Keratinocyte (primary cell): ENCODE results near the gene C20orf202. TPM values are rescaled to one million over a fixed set of nuclear protein-coding genes. Genes with fewer than 3 reads are reported as not detected.

Experiments
- DNase-seq: peaks from one replicate; pipeline ENCODE4 v3.0.0-alpha.2; 2011; ENCODE audit warnings: low read depth, missing footprints, low spot score
- FAIRE-seq: peaks from 2 replicates; lab custom pipeline; 2011; peaks lifted over from hg19 to GRCh38; lab: Jason Lieb, UNC
- H2AFZ ChIP-seq: 2 replicates; pipeline ENCODE4 v1.6.0; 2012; ENCODE audit warnings: low read length, control low read depth, inconsistent platforms; ENCODE audit not compliant: control insufficient read depth
- H3K27ac ChIP-seq: 2 replicates; pipeline ENCODE4 v1.5.1; 2011; ENCODE audit warnings: low read length; ENCODE audit not compliant: control insufficient read depth, insufficient read depth
- H3K27me3 ChIP-seq: 3 replicates; pipeline ENCODE4 v1.6.0; 2011; ENCODE audit warnings: low read length; ENCODE audit not compliant: control insufficient read depth, insufficient read depth; ENCODE audit errors: extremely low read depth
- H3K36me3 ChIP-seq, 2 experiments: 2 replicates in 1 of 2; 3 replicates in 1 of 2; pipeline ENCODE4 v1.5.1; 2011; ENCODE audit warnings: low read length in 2 of 2, mild to moderate bottlenecking in 1 of 2; ENCODE audit not compliant: control insufficient read depth in 2 of 2, insufficient read depth in 2 of 2; ENCODE audit errors: extremely low read depth in 1 of 2
- H3K4me1 ChIP-seq: 3 replicates; pipeline ENCODE4 v1.5.1; 2011; ENCODE audit warnings: low read length; ENCODE audit not compliant: control insufficient read depth, insufficient read depth; ENCODE audit errors: extremely low read depth
- H3K4me2 ChIP-seq: 3 replicates; pipeline ENCODE4 v1.6.0; 2011; ENCODE audit warnings: low read depth, low read length; ENCODE audit not compliant: control insufficient read depth, insufficient read depth; ENCODE audit errors: extremely low read depth
- H3K4me3 ChIP-seq, 3 experiments: fragments of 200-600 bp in 1 of 3; sonication (generic) in 1 of 3; 2 replicates in 2 of 3; 3 replicates in 1 of 3; pipeline ENCODE4 v1.5.1; 2011 to 2016; ENCODE audit warnings: low read length in 3 of 3, mild to moderate bottlenecking in 3 of 3, control low read depth in 2 of 3, inconsistent platforms in 1 of 3, low read depth in 1 of 3, mixed read lengths in 1 of 3, mixed run types in 1 of 3, moderate library complexity in 1 of 3; ENCODE audit not compliant: control insufficient read depth in 2 of 3, insufficient read depth in 2 of 3; ENCODE audit errors: extremely low read depth in 1 of 3
- H3K79me2 ChIP-seq: 2 replicates; pipeline ENCODE4 v1.6.0; 2012; ENCODE audit warnings: low read length; ENCODE audit not compliant: control insufficient read depth, insufficient read depth
- H3K9ac ChIP-seq: 3 replicates; pipeline ENCODE4 v1.6.0; 2011; ENCODE audit warnings: low read length; ENCODE audit not compliant: control insufficient read depth, insufficient read depth; ENCODE audit errors: extremely low read depth
- H3K9me1 ChIP-seq: 3 replicates; pipeline ENCODE4 v1.6.0; 2011; ENCODE audit warnings: low read length; ENCODE audit not compliant: control insufficient read depth, insufficient read depth; ENCODE audit errors: extremely low read depth
- H3K9me3 ChIP-seq: 2 replicates; pipeline ENCODE4 v1.5.1; 2012; ENCODE audit warnings: low read depth, low read length; ENCODE audit not compliant: control insufficient read depth
- H4K20me1 ChIP-seq: 3 replicates; pipeline ENCODE4 v1.6.0; 2011; ENCODE audit warnings: low read length; ENCODE audit not compliant: control insufficient read depth, insufficient read depth; ENCODE audit errors: extremely low read depth
- CTCF ChIP-seq, 3 experiments: IDR thresholded peaks in 1 of 3; conservative IDR thresholded peaks in 1 of 3; optimal IDR thresholded peaks in 1 of 3; 2 replicates in 2 of 3; 3 replicates in 1 of 3; pipeline versions ENCODE3 to v1.5.1; 2011; ENCODE audit warnings: low read length in 3 of 3, mild to moderate bottlenecking in 3 of 3, moderate library complexity in 2 of 3, control low read depth in 1 of 3, inconsistent platforms in 1 of 3; ENCODE audit not compliant: insufficient read depth in 2 of 3; ENCODE audit errors: extremely low read depth in 1 of 3
- EZH2 ChIP-seq: IDR thresholded peaks from one replicate; pipeline ENCODE4 v1.6.1; 2012; ENCODE audit warnings: inconsistent platforms, mild to moderate bottlenecking, low read length, moderate library complexity
- dilution Hi-C: fragments of 300-500 bp; cut with MboI; formaldehyde crosslinking; loops from one replicate; pipeline ENCODE4 v1.7.0; 2020; ENCODE audit warnings: low sequenced_read_pairs; ENCODE audit not compliant: extremely low pct_ligation_motif_present
- polyA plus RNA-seq, 5 experiments: library from polyadenylated mRNA; depleted of rRNA in 3 of 5; stranded (reverse) in 3 of 5; stranded (forward) in 1 of 5; unstranded in 1 of 5; fragments of >200 nt; gene quantifications; 1 replicate in 1 of 5; 2 replicates in 3 of 5; 3 replicates in 1 of 5; pipeline versions ENCODE4 v1.2.1 to v1.2.3, GENCODE V29; 2011 to 2012; ENCODE audit warnings: missing spikeins in 2 of 5, low read depth in 1 of 5, low replicate concordance in 1 of 5

C20orf202 gene
- polyA plus RNA-seq, 1 donor (not counting 4 experiments of a cell fraction or from before 2014, with no cell fraction given) = not detected

- FAIRE-seq = no peak
These were observed 52.4 kb downstream of the C20orf202 start for GRCh38 chr20:1255675-1256074.

More at GRCh38 chr20:1255675-1256074, 52.4 kb downstream of the C20orf202 start:
- no peaks in the 10 kb centered on the region for H3K79me2 ChIP-seq
- no peaks in the 10 kb centered on the region for H3K9me1 ChIP-seq
- H2AFZ ChIP-seq = no peak overlapping the region
- no peaks in the 10 kb centered on the region for H4K20me1 ChIP-seq
- H3K27ac ChIP-seq = no peak overlapping the region
- H3K9me3 ChIP-seq = no peaks in the 10 kb centered on the region
- H3K4me1 ChIP-seq = no peaks in the 10 kb centered on the region
- no peak overlapping the region for H3K4me2 ChIP-seq
- H3K36me3 ChIP-seq = no peaks in the 10 kb centered on the region
- dilution Hi-C loops = no loop called here
- no peak for DNase-seq
- TF ChIP-seq EZH2 = no peak
- TF ChIP-seq CTCF (optimal IDR thresholded peaks at IDR 0.05 in 1 of 3, IDR thresholded peaks at IDR 0.05 in 1 of 3, conservative IDR thresholded peaks at IDR 0.05 in 1 of 3; ENCODE audit: extremely low read depth in 1 of 3, insufficient read depth in 2 of 3, low read length in 3 of 3) = no peak
- H3K27me3 ChIP-seq = peaks cover 8% of the 10 kb centered on the region
- H3K9ac ChIP-seq = no peak overlapping the region
- no peak overlapping the region for H3K4me3 ChIP-seq

Other genes with a start within 250 kb of the C20orf202 start
- gene RSPO4, start 201.1 kb upstream of the C20orf202 start, polyA plus RNA-seq = not detected in 3 replicates
- 32.0 to 269 TPM (median 58.5 TPM) in 3 replicates for gene PSMF1, start 84.9 kb upstream of the C20orf202 start, polyA plus RNA-seq
- 0.33 to 3.4 TPM (median 0.58 TPM) in 3 replicates for gene TMEM74B, start 18.5 kb upstream of the C20orf202 start, polyA plus RNA-seq
- 0.06 TPM in 1 of 3 replicates, not detected in the others for gene RAD21L1, start 22.6 kb downstream of the C20orf202 start, polyA plus RNA-seq
- 1.3 to 2.4 TPM (median 1.4 TPM) in 3 replicates for gene SNPH, start 62.8 kb downstream of the C20orf202 start, polyA plus RNA-seq
- 27.8 to 78.9 TPM (median 36.0 TPM) in 3 replicates for gene SDCBP2, start 125.7 kb downstream of the C20orf202 start, polyA plus RNA-seq
- gene FKBP1A, start 189.6 kb downstream of the C20orf202 start, polyA plus RNA-seq = 776 to 1,168 TPM (median 1,010 TPM) in 3 replicates